Stimulated activated CD4-positive, alpha-beta T cell treated with anti-CD3 and anti-CD28 coated beads, Interleukin-4, amount 100 ng/mL, for 24 hours (primary cell): Measurements from ENCODE around the gene TANGO2.

Source experiments
- DNase-seq: peaks from one replicate; pipeline ENCODE4 v3.0.0-alpha.2; 2020

Gene TANGO2

GRCh38 chr22:20014526-20015186 is 6.3 kb upstream of the TANGO2 start:
- no peak for DNase-seq

GRCh38 chr22:20015187-20015625 is 5.7 kb upstream of the TANGO2 start:
- no peak for DNase-seq

- peak; percentile 17 for DNase-seq
Measured at GRCh38 chr22:20015971-20016733, 4.8 kb upstream of the TANGO2 start.

- DNase-seq = peak; percentile 93
Measured at GRCh38 chr22:20016734-20017621, 3.9 kb upstream of the TANGO2 start, which contains the start of gene ARVCF. Gene ARVCF (minus strand): TSS chr22:20016823. CDS start chr22:19990794, 26,029 bp downstream.

GRCh38 chr22:20017622-20017958 is 3.3 kb upstream of the TANGO2 start:
- DNase-seq = no peak

GRCh38 chr22:20018001-20018400 is 2.9 kb upstream of the TANGO2 start:
- DNase-seq = no peak

GRCh38 chr22:20019661-20020532 is 1.0 kb upstream of the TANGO2 start:
- no peak for DNase-seq

GRCh38 chr22:20021196-20022181 is 579 bp downstream of the TANGO2 start:
- no peak for DNase-seq

GRCh38 chr22:20022231-20022977 is 1.5 kb downstream of the TANGO2 start:
- DNase-seq = no peak

GRCh38 chr22:20022978-20023613 is 2.2 kb downstream of the TANGO2 start:
- DNase-seq = no peak

GRCh38 chr22:20024225-20024624 is 3.3 kb downstream of the TANGO2 start:
- DNase-seq = no peak

- DNase-seq = no peak
Measured at GRCh38 chr22:20024650-20025397, 3.9 kb downstream of the TANGO2 start.

GRCh38 chr22:20025401-20026203 is 4.7 kb downstream of the TANGO2 start:
- DNase-seq = no peak

GRCh38 chr22:20026204-20026908 is 5.4 kb downstream of the TANGO2 start:
- DNase-seq = no peak

GRCh38 chr22:20026996-20027601 is 6.2 kb downstream of the TANGO2 start:
- DNase-seq = no peak

- peak; percentile 16 for DNase-seq
Measured at GRCh38 chr22:20027966-20028854, 7.3 kb downstream of the TANGO2 start.
